ENCODE data around the gene STIMATE. TPM values are rescaled to one million over a fixed set of nuclear protein-coding genes. Genes with fewer than 3 reads are reported as not detected.

STIMATE gene
- total RNA-seq, 1 experiment from 2014 or later: 13.5 TPM

DNA sequence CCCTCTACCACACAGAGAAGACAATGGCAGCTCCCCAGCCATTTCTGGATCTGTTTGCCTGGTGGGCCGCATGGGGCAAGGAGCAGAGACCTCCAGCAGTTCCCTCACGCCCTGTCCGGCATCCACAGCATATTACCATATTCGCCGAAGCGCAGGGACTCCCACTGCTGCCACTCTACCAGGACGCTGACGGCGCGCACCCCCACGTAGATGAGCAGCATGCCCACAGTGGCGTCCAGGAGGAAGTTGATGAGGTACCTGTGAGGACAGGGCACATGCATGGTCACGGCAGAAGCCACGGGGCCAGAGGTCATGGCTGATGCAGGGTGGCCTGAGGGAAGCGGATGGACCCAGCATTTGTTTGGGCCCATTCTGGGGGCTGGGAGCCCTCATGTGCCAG, 47.7 kb downstream of the STIMATE start:
- CTCF ChIA-PET: no interaction called here
- no peaks in the 10 kb centered on the region for H3K9me3 ChIP-seq

DNA sequence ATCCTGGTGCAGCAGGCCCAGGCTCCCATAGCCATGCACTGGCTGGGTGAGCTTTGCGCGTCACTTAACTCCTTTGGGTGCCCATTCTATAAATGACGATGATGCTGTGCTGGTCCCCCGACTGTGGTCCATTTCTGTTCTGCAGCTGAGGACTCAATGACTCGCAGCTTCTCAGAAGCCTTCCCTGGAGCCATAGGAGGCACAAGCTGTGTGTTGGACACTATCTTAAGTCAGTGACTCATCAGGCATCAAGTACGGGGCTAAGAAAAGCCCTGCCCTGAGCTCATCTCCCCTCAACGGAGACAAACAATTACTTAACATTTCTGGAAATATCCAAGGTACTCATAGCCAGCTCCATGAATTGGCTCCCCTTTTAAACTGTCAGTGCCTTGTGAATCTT, 48.7 kb downstream of the STIMATE start:
- intact Hi-C loops (cut with micrococcal nuclease; ENCODE audit: unreplicated experiment): no loop called here
- no peaks in the 10 kb centered on the region for H3K27me3 ChIP-seq (replicated peaks; ENCODE audit: control insufficient read depth, insufficient read depth, low read length)
- TF ChIP-seq, protein P1, sequence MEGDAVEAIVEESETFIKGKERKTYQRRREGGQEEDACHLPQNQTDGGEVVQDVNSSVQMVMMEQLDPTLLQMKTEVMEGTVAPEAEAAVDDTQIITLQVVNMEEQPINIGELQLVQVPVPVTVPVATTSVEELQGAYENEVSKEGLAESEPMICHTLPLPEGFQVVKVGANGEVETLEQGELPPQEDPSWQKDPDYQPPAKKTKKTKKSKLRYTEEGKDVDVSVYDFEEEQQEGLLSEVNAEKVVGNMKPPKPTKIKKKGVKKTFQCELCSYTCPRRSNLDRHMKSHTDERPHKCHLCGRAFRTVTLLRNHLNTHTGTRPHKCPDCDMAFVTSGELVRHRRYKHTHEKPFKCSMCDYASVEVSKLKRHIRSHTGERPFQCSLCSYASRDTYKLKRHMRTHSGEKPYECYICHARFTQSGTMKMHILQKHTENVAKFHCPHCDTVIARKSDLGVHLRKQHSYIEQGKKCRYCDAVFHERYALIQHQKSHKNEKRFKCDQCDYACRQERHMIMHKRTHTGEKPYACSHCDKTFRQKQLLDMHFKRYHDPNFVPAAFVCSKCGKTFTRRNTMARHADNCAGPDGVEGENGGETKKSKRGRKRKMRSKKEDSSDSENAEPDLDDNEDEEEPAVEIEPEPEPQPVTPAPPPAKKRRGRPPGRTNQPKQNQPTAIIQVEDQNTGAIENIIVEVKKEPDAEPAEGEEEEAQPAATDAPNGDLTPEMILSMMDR (IDR thresholded peaks at IDR 0.05; ENCODE audit: insufficient read depth in 1 of 2, low read depth in 1 of 2, low read length in 1 of 2, severe bottlenecking in 1 of 2, unreplicated experiment in 1 of 2): no peak
- H3K4me1 Mint-ChIP-seq (ENCODE audit: low read depth, unreplicated experiment): peaks cover 11% of the 10 kb centered on the region
- CTCF ChIA-PET: interaction anchor here (0.6 kb wide), 2 partner anchors 147 to 753 kb away, joined by 3 to 5 read pairs; no protein-coding TSS in a partner anchor
- no peaks in the 10 kb centered on the region for H3K9me3 Mint-ChIP-seq (ENCODE audit: unreplicated experiment)
- no peak for DNase-seq
- H3K4me3 ChIP-seq (ENCODE audit: low read depth, low read length): no peak overlapping the region
- no peaks in the 10 kb centered on the region for H3K27me3 Mint-ChIP-seq (ENCODE audit: insufficient read depth, unreplicated experiment)
- peaks cover 6% of the 10 kb centered on the region for H3K36me3 Mint-ChIP-seq (ENCODE audit: insufficient read depth, unreplicated experiment)
- BruUV-seq (replicated peaks): no TSS peak
- H3K4me3 Mint-ChIP-seq (ENCODE audit: unreplicated experiment): no peak overlapping the region
- peaks cover 2% of the 10 kb centered on the region; the same call in 1 of the 2 replicates for H3K36me3 ChIP-seq (ENCODE audit: control insufficient read depth, insufficient read depth, low read length)
- H3K9me3 ChIP-seq: no peaks in the 10 kb centered on the region
- no peaks in the 10 kb centered on the region for H3K4me1 ChIP-seq
- POLR2A ChIA-PET: no interaction called here
- H3K27ac Mint-ChIP-seq (ENCODE audit: unreplicated experiment): no peak overlapping the region

More for the DNA sequence above, 47.7 kb downstream of the STIMATE start:
- H3K4me3 ChIP-seq (ENCODE audit: low read depth, low read length): no peak overlapping the region
- no peaks in the 10 kb centered on the region for H3K4me1 ChIP-seq
- H3K4me3 Mint-ChIP-seq (ENCODE audit: unreplicated experiment): no peak overlapping the region
- no peak overlapping the region for H3K27ac Mint-ChIP-seq (ENCODE audit: unreplicated experiment)
- H3K9me3 Mint-ChIP-seq (ENCODE audit: unreplicated experiment): no peaks in the 10 kb centered on the region
- no TSS peak for BruUV-seq (replicated peaks)
- H3K36me3 ChIP-seq (ENCODE audit: control insufficient read depth, insufficient read depth, low read length): peaks cover 2% of the 10 kb centered on the region; the same call in 1 of the 2 replicates
- H3K36me3 Mint-ChIP-seq (ENCODE audit: insufficient read depth, unreplicated experiment): peaks cover 6% of the 10 kb centered on the region
- H3K27me3 Mint-ChIP-seq (ENCODE audit: insufficient read depth, unreplicated experiment): no peaks in the 10 kb centered on the region
- no peaks in the 10 kb centered on the region for H3K27me3 ChIP-seq (replicated peaks; ENCODE audit: control insufficient read depth, insufficient read depth, low read length)
- intact Hi-C loops (cut with micrococcal nuclease; ENCODE audit: unreplicated experiment): loop anchor here (2.0 to 5.0 kb wide), 2 partner anchors 43 to 55 kb away; no protein-coding TSS in a partner anchor
- POLR2A ChIA-PET: no interaction called here
- DNase-seq: no peak
- peaks cover 11% of the 10 kb centered on the region for H3K4me1 Mint-ChIP-seq (ENCODE audit: low read depth, unreplicated experiment)
- TF ChIP-seq, protein P1 (IDR thresholded peaks at IDR 0.05; ENCODE audit: insufficient read depth in 1 of 2, low read depth in 1 of 2, low read length in 1 of 2, severe bottlenecking in 1 of 2, unreplicated experiment in 1 of 2): no peak

- Histone ChIP-seq H3K36me3 (ENCODE audit: control insufficient read depth, insufficient read depth, low read length) (peaks cover 2% of the 10 kb centered on the region; the same call in 1 of the 2 replicates), H3K4me3 (ENCODE audit: low read depth, low read length) (no peak overlapping the region), H3K4me1 (no peaks in the 10 kb centered on the region), H3K9me3 (no peaks in the 10 kb centered on the region), H3K27me3 (replicated peaks; ENCODE audit: control insufficient read depth, insufficient read depth, low read length) (no peaks in the 10 kb centered on the region)
- no peak for DNase-seq
- TF ChIP-seq, protein P1 (IDR thresholded peaks at IDR 0.05; ENCODE audit: insufficient read depth in 1 of 2, low read depth in 1 of 2, low read length in 1 of 2, severe bottlenecking in 1 of 2, unreplicated experiment in 1 of 2): no peak
- H3K4me3 Mint-ChIP-seq (ENCODE audit: unreplicated experiment): no peak overlapping the region
- no peak overlapping the region for H3K27ac Mint-ChIP-seq (ENCODE audit: unreplicated experiment)
- ChIA-PET CTCF (interaction anchor here (0.6 kb wide), 2 partner anchors 105 to 754 kb away, joined by 3 read pairs; no protein-coding TSS in a partner anchor), POLR2A (no interaction called here)
- H3K9me3 Mint-ChIP-seq (ENCODE audit: unreplicated experiment): no peaks in the 10 kb centered on the region
- BruUV-seq (replicated peaks): no TSS peak
- intact Hi-C loops (cut with micrococcal nuclease; ENCODE audit: unreplicated experiment): no loop called here
- H3K27me3 Mint-ChIP-seq (ENCODE audit: insufficient read depth, unreplicated experiment): no peaks in the 10 kb centered on the region
- H3K36me3 Mint-ChIP-seq (ENCODE audit: insufficient read depth, unreplicated experiment): peaks cover 6% of the 10 kb centered on the region
- H3K4me1 Mint-ChIP-seq (ENCODE audit: low read depth, unreplicated experiment): peaks cover 9% of the 10 kb centered on the region
Measured at GRCh38 chr3:52847726-52848125, 49.6 kb downstream of the STIMATE start.
